GM21528 (cell line): ENCODE results near the gene CES5A.
"Not testable (repeated sequence)": the region's sequence is repeated elsewhere in the genome, so short reads cannot be mapped to it uniquely, and the experiment has no call there.

Experiments
- ATAC-seq: cut with Tn5 transposase; IDR thresholded peaks from one replicate; pipeline ENCODE4 v1.9.1; 2021; ENCODE audit warnings: mild to moderate bottlenecking, moderate library complexity; ENCODE audit not compliant: unreplicated experiment, low FRiP score

The CES5A gene

GRCh38 chr16:55875273-55875672 is at the start of gene CES5A:
TSS of gene CES5A (minus strand) at chr16:55875373. CDS start at chr16:55875221, 152 bp downstream.
- no peak for ATAC-seq

DNA sequence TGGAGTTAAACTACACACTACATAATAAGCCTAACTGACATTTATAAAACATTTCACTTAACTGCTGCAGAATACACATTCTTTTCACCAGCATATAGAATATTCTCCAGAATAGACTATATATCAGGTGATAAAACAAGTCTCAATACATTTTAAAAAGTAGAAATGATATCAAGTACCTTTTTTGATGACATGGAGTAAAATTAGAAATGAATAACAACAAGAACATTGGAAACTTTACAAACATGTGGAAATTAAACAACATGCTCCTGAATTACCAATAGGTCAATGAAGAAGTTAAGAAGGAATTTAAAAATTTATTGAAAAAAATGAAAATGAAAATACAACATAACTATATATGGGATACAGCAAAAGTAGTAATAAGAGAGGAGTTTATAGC is 47.5 kb upstream of the CES5A start:
- no peak for ATAC-seq

DNA sequence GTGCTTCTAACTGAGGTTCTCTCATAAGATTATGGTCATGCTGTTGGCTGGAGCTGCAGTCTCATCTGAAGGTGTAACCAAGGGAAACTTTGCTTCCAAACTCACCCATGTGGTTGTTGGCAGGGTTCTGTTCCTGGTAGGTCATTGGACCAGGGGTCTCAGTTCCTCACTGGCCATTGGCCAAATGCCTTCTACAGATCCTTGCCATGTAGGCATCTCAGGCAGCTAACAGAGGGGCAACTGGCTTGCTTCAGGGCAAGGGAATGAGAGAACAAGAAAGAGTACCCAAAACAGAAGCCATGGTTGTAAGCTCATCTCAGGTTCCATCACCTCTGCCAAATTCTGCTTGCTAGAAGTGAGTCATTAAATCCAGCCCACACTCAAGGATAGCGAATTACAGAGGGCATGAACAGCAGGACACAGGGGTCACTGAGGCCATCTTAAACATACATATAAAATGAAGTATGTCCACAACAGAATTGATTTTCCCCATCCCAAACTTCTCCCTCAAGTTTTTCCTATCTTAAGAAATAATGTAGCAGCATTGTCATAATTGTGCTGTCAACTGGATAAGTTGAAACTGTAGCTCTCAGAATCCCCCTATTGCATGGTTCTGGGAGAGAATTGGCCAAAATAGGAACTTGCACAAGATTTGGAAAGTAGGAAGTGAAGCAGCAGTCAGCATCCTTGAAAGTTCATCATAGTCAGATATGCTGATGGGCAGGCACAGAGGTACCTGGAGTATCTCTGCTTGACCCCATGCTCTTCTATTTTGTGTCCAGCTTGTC is 42.4 kb upstream of the CES5A start:
- no peak for ATAC-seq

DNA sequence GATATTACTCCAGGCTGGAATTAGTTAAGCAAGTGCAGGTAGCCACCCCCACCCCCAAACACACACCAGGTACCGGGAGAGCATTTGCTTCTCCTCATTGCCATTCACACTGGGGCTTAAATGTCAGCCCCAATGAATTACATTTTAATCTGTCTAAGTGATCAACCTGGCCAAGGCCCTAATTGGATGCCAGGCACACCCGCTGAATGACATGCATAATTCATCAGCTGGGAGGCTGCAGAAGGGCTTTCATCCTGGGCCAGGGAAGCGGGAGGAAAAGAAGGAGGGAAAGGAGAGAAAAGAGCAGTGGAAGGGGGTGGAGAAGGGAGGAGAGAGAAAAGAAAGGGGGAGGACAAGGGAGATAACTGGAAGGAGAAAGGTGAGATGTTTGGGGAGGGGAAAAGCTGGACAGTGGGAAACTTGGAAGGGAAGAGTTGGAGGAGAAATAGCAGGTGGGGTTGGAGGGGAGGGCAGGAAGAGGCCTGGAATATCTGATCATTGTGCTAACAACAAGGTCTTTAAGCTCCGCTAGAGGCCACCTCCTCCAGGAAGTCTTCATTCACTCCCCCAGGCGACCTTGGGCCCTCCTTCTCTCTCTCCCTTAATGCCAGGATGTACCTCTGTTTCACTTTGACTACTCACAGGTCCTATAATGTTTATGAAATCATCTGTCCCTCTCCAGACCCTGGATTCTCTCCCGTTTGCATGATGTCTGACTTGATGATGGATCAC is 40.1 kb upstream of the CES5A start:
- no peak for ATAC-seq

DNA sequence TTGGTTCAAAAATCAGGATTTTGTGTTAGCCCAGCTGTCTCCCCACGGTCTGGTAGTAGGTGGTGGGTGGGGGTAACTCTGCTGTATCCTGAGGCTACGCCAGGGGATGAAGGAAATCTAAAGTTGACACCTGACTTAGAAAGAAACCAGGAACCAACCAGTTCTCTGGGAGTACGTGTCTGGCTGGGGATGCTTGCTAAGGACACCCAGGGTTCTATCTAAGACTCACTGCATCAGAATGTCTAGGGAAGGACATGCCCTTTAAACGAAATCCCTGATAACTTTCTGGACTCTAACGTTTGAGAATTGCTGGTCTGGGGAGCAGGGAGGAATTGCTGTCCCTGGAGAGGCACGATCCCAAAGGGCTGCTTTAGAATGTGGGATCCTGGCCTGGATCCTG is 39.2 kb upstream of the CES5A start:
- no peak for ATAC-seq

DNA sequence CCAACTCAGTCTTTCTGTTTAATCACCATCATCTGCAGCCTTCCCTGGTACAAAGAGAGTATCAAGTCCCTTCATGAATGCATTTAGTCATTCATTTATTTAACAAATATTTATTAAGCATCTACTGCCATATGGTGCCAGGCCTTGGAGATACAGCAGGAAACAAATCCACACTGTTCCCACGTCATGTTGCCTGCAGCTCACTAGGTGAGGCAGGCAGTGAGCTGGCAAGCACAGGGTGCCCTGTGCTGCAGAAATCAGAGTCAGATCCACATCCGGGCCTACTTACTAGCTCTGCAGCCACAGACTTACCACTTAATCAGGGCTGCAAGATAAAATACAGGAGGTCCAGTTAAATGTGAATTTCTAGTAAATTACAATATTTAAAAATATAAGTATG is 38.5 kb upstream of the CES5A start:
- ATAC-seq: no peak

DNA sequence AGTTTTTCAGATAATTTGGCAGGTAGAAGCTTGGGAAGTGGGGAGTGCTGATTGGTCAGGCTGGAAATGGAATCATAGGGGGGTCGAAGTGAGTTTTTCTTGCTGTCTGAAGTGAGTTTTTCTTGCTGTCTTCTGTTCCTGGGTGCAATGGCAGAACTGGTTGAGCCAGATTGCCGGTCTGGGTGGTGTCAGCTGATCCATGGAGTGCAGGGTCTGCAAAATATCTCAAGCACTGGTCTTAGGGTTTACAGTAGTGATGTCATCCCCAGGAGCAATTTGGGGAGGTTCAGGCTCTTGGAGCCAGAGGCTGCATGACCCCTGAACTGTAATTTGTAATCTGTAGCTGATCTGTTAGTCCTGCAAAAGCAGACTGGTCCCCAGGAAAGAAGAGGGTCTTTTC is 37.9 kb upstream of the CES5A start:
- not testable (repeated sequence) for ATAC-seq

DNA sequence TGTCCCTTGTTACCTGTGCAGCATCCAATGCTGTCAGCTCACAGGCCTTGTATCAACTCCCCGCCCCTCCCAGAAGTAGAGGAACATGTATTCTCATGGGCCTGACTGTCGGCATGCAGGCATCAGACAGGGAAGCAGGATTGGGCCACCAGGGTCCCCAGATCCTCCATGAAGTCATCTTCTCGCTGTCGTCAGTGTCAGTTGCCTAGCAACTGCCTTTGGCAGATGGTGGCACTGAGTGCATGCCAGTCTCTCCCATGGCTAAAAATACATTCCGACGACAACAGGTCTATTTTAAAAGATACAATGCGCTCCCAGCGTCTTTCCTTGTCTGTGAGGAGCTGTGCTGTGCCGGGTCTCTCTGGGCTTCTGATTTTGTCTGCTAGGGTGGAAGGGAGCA is 36.8 kb upstream of the CES5A start:
- no peak for ATAC-seq

- ATAC-seq: no peak
These were observed 36.4 kb upstream of the CES5A start for GRCh38 chr16:55911616-55912015.

DNA sequence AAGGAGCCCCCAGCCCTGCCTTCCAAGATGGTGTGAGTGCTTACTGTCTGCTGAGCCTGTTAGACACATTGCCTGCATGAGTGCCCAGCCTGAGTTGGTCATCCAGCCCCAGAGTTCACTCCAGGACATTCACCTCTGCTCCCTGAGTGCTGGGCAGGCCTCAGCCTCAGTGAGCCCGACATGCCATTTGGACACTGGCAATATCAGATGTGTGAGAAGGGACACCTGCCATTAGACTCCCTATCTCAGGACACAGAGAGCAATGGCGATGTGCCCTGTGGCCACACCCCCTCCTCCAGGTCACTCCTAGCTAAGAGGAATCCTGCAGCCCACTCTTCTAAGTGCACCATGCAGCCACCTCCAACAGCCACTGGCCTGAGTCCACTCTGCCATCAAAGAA is 34.7 kb upstream of the CES5A start:
- ATAC-seq: no peak

DNA sequence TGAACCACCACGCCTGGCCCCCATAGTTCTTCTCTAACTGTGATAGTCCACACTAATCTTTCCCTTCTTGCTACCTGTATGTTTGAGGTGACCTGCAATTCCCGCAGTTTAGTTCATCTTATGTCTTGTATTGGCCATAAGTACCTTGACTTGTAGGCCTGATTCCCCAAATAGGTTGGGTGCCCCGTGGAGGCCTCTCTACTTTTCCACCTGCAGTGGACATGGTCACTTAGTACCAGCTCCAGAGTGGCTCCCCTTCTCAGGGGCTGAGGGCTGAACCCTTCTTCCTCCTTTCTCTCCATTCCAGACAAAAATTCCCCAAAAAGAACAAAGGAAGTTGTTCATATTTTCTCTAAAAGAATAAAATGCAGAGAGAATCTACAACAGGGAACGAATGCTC is 33.5 kb upstream of the CES5A start:
- ATAC-seq: no peak

DNA sequence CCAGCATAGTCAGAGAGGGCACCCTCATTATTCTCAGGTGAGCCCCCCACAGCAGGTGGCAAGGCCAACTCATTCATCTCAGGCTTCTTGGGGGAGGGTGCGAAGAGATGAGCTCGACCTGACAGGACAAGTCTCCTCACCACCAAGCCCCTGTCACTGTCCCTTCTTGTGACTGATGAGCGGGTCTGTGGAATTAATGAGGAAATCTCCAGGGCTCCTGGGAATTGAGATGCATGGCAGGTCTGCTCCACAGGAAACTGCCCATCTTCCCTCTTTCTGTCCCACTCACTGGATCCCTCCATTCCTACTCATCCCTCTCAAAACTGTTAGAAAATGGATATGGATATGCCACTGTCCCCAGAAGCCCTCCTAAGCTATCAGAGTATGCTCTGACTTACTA is 32.5 kb upstream of the CES5A start:
- no peak for ATAC-seq

DNA sequence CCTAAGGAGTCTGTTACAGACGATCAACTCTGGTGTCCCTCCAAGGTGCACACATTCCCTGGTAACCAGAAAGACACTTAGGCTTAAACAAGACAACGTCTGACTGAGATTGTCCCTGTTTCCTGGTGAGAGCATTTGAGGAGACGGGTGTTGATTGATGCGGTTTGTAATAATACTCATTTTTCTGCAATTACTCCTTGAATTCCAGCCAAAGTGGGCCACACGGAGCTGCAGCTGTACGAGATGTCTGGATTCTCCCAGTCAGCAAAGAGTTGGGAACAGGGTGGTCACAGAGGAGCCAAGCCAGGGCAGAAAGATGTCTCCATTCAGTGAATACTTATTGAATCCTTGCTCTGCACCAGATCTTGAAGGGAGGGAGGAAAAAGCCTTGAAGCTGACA is 30.9 kb upstream of the CES5A start:
- no peak for ATAC-seq

GRCh38 chr16:55905651-55906050 is 30.5 kb upstream of the CES5A start:
- no peak for ATAC-seq

- no peak for ATAC-seq
These were observed 26.5 kb upstream of the CES5A start for GRCh38 chr16:55901566-55902217.

GRCh38 chr16:55900616-55901393 is 25.6 kb upstream of the CES5A start:
- no peak for ATAC-seq

GRCh38 chr16:55899857-55900256 is 24.7 kb upstream of the CES5A start:
- no peak for ATAC-seq

- no peak for ATAC-seq
These were observed 23.4 kb upstream of the CES5A start for GRCh38 chr16:55898592-55898991.

GRCh38 chr16:55892821-55893220 is 17.6 kb upstream of the CES5A start:
- ATAC-seq: no peak

GRCh38 chr16:55889518-55889917 is 14.3 kb upstream of the CES5A start:
- ATAC-seq: no peak

GRCh38 chr16:55888546-55888945 is 13.4 kb upstream of the CES5A start:
- ATAC-seq: no peak
